ENCODE results near the gene WAC.

DNA sequence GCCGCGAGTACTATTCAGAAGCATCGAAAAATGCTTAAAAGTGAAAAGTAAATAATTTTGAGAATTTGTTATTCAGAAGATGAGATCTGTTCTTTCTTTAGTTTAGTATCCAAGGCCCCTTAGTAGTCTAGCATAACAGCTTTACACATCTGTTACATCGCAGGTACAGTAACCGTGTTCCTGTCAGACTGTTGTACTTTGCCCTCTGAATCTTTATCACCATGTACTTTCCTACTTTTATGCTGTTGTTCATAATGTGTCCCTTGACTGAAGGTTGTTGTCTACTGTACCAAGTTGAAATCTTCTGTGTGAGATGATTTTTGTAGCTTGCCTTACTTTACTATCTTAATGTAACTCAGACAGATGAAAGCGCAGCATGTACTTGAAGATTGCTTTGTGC lies 38.3 kb downstream of the WAC start:
- TF ChIP-seq, protein P1, sequence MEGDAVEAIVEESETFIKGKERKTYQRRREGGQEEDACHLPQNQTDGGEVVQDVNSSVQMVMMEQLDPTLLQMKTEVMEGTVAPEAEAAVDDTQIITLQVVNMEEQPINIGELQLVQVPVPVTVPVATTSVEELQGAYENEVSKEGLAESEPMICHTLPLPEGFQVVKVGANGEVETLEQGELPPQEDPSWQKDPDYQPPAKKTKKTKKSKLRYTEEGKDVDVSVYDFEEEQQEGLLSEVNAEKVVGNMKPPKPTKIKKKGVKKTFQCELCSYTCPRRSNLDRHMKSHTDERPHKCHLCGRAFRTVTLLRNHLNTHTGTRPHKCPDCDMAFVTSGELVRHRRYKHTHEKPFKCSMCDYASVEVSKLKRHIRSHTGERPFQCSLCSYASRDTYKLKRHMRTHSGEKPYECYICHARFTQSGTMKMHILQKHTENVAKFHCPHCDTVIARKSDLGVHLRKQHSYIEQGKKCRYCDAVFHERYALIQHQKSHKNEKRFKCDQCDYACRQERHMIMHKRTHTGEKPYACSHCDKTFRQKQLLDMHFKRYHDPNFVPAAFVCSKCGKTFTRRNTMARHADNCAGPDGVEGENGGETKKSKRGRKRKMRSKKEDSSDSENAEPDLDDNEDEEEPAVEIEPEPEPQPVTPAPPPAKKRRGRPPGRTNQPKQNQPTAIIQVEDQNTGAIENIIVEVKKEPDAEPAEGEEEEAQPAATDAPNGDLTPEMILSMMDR (IDR thresholded peaks at IDR 0.05), result no peak
- TF ChIP-seq POLR2A (IDR thresholded peaks at IDR 0.05), result no peak
